Measurements from ENCODE around the gene PRKCA.

DNA sequence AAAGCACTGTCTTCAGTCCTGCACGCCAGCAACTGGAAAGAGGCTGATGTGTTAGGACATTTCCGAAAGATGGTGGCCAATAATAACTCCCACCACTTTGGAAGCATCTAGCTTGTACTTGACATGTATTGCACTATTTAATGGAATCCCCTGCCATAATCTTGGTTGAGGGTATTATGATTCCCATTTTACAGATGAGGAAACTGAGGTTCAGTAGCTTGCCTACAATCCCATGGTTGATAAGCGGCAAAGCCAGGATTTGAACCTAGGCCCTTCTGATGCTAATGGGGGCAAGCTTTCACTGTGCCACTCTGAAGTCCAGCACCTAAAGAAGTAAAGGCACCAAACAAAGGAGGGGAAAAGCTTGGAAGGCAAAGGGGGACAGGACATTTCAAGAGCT, 540.5 kb downstream of the PRKCA start:
- no peak for TF ChIP-seq POLR2AphosphoS5 (IDR thresholded peaks at IDR 0.05)
- TF ChIP-seq, protein P1, sequence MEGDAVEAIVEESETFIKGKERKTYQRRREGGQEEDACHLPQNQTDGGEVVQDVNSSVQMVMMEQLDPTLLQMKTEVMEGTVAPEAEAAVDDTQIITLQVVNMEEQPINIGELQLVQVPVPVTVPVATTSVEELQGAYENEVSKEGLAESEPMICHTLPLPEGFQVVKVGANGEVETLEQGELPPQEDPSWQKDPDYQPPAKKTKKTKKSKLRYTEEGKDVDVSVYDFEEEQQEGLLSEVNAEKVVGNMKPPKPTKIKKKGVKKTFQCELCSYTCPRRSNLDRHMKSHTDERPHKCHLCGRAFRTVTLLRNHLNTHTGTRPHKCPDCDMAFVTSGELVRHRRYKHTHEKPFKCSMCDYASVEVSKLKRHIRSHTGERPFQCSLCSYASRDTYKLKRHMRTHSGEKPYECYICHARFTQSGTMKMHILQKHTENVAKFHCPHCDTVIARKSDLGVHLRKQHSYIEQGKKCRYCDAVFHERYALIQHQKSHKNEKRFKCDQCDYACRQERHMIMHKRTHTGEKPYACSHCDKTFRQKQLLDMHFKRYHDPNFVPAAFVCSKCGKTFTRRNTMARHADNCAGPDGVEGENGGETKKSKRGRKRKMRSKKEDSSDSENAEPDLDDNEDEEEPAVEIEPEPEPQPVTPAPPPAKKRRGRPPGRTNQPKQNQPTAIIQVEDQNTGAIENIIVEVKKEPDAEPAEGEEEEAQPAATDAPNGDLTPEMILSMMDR (IDR thresholded peaks at IDR 0.05): no peak
- no peak for TF ChIP-seq POLR2A (IDR thresholded peaks at IDR 0.05)

Data from prostate gland (tissue), 2 donors.